A549 (cell line): Measurements from ENCODE around the gene PRDX5.

Experiments
- EHMT2 ChIP-seq: fragments of 200-600 bp; sonication (generic); IDR thresholded peaks from 2 replicates; pipeline ENCODE4 v1.6.1; 2016; ENCODE audit warnings: antibody characterized with exemption, low read depth, mild to moderate bottlenecking, moderate library complexity
- EP300 ChIP-seq, 2 experiments: fragments of >200 bp; sonication (Bioruptor Twin); formaldehyde crosslinking; IDR thresholded peaks; 2 replicates in 1 of 2; 3 replicates in 1 of 2; pipeline ENCODE4 v1.6.1; 2016 to 2017
- HOXA7 ChIP-seq: fragments of 250-450 bp; sonication (Bioruptor Pico); IDR thresholded peaks from 2 replicates; pipeline ENCODE4 v1.5.0; 2020; ENCODE audit warnings: mild to moderate bottlenecking, moderate library complexity
- RAD21 ChIP-seq, 2 experiments: fragments of >200 bp in 1 of 2; sonication (Bioruptor Twin) in 1 of 2; formaldehyde crosslinking in 1 of 2; IDR thresholded peaks in 1 of 2; conservative IDR thresholded peaks in 1 of 2; 2 replicates in 1 of 2; 3 replicates in 1 of 2; pipeline ENCODE4 v1.6.1; 2012 to 2018; ENCODE audit warnings: inconsistent platforms in 1 of 2
- SMC3 ChIP-seq: fragments of >200 bp; sonication (Bioruptor Twin); formaldehyde crosslinking; IDR thresholded peaks from 3 replicates; pipeline ENCODE4 v1.6.1; 2018; ENCODE audit warnings: inconsistent platforms
- TF ChIP-seq, protein P1 (sequence below): fragments of 450-650 bp; IDR thresholded peaks from 2 replicates; pipeline ENCODE4 v1.6.1; 2014; ENCODE audit warnings: antibody characterized with exemption
- TF ChIP-seq, protein P2 (sequence below): fragments of >200 bp; sonication (Bioruptor Twin); formaldehyde crosslinking; IDR thresholded peaks from 3 replicates; pipeline ENCODE4 v1.5.1; 2016

DNA sequence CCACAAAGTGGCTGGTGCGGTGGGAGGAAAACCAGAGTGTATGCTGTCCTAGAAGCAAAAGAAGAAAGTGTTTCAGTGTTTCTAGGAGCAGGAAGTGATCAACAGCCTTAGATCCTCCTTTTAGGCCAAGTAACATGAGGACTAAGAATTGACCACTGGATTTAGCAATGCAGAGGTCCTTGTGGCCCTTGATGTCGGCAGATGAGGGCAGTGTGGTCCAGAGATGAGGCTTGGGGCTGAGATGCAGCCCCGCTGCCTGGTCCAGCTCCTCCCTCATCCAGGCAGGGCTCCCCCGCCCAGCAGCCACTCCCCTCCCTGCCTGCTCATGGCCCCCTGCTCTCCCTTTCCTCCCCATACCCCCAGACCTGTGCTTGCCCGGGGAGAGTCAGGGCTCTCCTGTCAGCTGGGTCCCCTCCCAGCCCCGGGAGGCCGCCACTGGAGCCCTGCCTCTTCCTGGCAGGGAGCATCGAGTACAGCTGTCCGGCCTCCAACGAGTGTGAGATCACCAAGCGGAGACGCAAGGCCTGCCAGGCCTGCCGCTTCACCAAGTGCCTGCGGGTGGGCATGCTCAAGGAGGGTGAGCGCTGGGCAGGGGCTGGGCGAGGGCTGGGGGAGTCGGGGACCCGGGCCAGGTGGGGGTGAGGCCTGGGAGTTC lies 4.3 kb upstream of the PRDX5 start:
- TF ChIP-seq RAD21 (conservative IDR thresholded peaks at IDR 0.05 in 1 of 2, IDR thresholded peaks at IDR 0.05 in 1 of 2) (no peak), EHMT2 (no peak), SMC3 (no peak), EP300 (IDR thresholded peaks at IDR 0.05) (no peak), HOXA7 (no peak)
- TF ChIP-seq, protein P1, sequence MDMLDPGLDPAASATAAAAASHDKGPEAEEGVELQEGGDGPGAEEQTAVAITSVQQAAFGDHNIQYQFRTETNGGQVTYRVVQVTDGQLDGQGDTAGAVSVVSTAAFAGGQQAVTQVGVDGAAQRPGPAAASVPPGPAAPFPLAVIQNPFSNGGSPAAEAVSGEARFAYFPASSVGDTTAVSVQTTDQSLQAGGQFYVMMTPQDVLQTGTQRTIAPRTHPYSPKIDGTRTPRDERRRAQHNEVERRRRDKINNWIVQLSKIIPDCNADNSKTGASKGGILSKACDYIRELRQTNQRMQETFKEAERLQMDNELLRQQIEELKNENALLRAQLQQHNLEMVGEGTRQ: no peak
- TF ChIP-seq, protein P2, sequence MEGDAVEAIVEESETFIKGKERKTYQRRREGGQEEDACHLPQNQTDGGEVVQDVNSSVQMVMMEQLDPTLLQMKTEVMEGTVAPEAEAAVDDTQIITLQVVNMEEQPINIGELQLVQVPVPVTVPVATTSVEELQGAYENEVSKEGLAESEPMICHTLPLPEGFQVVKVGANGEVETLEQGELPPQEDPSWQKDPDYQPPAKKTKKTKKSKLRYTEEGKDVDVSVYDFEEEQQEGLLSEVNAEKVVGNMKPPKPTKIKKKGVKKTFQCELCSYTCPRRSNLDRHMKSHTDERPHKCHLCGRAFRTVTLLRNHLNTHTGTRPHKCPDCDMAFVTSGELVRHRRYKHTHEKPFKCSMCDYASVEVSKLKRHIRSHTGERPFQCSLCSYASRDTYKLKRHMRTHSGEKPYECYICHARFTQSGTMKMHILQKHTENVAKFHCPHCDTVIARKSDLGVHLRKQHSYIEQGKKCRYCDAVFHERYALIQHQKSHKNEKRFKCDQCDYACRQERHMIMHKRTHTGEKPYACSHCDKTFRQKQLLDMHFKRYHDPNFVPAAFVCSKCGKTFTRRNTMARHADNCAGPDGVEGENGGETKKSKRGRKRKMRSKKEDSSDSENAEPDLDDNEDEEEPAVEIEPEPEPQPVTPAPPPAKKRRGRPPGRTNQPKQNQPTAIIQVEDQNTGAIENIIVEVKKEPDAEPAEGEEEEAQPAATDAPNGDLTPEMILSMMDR: no peak
